ENCODE data around the gene MUSK.

- TF ChIP-seq CTCF (IDR thresholded peaks at IDR 0.05) (no peak), EZH2 (IDR thresholded peaks at IDR 0.05; ENCODE audit: borderline replicate concordance, insufficient read depth, low read depth, low read length, poor library complexity, severe bottlenecking) (no peak)
These were observed 32.4 kb downstream of the MUSK start for GRCh38 chr9:110700953-110701352.
